ENCODE measurements around the gene GOLGB1.

The GOLGB1 gene

GRCh38 chr3:121723485-121723884 lies 26.1 kb downstream of the GOLGB1 start:
- DNase-seq (ENCODE audit: low read depth): no peak
- no peak overlapping the region for H3K4me3 ChIP-seq (ENCODE audit: low read depth, low read length)
- TF ChIP-seq CTCF (IDR thresholded peaks at IDR 0.05; ENCODE audit: low read depth, low read length, missing control alignments): no peak

- no peak for DNase-seq (ENCODE audit: low read depth)
Measured at GRCh38 chr3:121722411-121722810, 27.1 kb downstream of the GOLGB1 start.

GRCh38 chr3:121720163-121720562 lies 29.4 kb downstream of the GOLGB1 start:
- no peak overlapping the region for H3K4me3 ChIP-seq (ENCODE audit: low read depth, low read length)
- no peak for TF ChIP-seq CTCF (IDR thresholded peaks at IDR 0.05; ENCODE audit: low read depth, low read length, missing control alignments)
- DNase-seq (ENCODE audit: low read depth): no peak

More at GRCh38 chr3:121722411-121722810, 27.1 kb downstream of the GOLGB1 start:
- no peak for TF ChIP-seq CTCF (IDR thresholded peaks at IDR 0.05; ENCODE audit: low read depth, low read length, missing control alignments)
- H3K4me3 ChIP-seq (ENCODE audit: low read depth, low read length): no peak overlapping the region

GRCh38 chr3:121719423-121719822 lies 30.1 kb downstream of the GOLGB1 start:
- H3K4me3 ChIP-seq (ENCODE audit: low read depth, low read length): no peak overlapping the region
- TF ChIP-seq CTCF (IDR thresholded peaks at IDR 0.05; ENCODE audit: low read depth, low read length, missing control alignments): no peak
- DNase-seq (ENCODE audit: low read depth): no peak

GRCh38 chr3:121718205-121718846 lies 31.2 kb downstream of the GOLGB1 start:
- no peak for DNase-seq (ENCODE audit: low read depth)
- no peak overlapping the region for H3K4me3 ChIP-seq (ENCODE audit: low read depth, low read length)
- TF ChIP-seq CTCF (IDR thresholded peaks at IDR 0.05; ENCODE audit: low read depth, low read length, missing control alignments): no peak

GRCh38 chr3:121710347-121710746 lies 39.2 kb downstream of the GOLGB1 start:
- no peak for DNase-seq (ENCODE audit: low read depth)
- TF ChIP-seq CTCF (IDR thresholded peaks at IDR 0.05; ENCODE audit: low read depth, low read length, missing control alignments): no peak
- H3K4me3 ChIP-seq (ENCODE audit: low read depth, low read length): no peak overlapping the region

Data from GM12864 (cell line).